ENCODE results near the gene SLC19A1.

The SLC19A1 gene

DNA sequence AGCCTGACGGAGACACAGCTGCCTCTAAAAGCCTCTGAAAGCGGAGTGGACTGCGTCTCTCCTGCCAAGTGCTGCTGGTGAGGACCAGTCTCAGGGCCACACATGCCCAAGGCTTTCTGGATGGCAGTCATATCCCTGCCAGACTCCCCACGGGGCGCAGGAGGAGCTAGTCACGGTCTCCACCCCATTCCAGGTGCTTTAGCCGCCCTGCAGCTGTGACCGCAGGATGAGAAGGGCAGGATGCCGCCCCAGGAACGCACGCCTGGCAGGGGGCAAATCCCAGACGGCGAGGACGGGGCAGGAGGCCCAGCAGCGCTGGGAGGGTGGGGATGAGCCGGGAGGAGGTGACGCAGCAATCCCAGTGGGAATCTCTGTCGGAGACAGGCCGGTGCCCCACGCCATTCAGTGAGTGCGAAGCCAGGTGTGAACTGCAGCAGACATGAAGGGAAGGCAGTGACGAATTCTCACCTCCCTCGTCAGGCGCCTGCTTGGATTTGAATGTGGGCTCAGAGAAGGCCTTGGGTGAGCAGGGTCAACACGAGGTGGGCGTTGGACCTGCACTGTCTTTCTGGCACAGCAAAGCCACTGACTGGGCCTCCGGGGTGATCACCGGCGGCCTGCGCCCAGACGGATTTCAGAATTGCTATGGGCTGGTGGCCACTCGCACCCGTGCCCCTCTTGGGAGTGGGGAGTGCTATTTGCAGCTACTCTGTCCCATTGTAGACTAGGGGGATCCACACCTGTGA, 38.5 kb upstream of the SLC19A1 start:
- Histone ChIP-seq H3K79me2 (ENCODE audit: low read length) (no peaks in the 10 kb centered on the region), H4K20me1 (ENCODE audit: insufficient read depth, low read length) (no peaks in the 10 kb centered on the region), H3K27ac (ENCODE audit: low read length) (no peak overlapping the region), H2AFZ (ENCODE audit: low read length) (no peak overlapping the region), H3F3A (ENCODE audit: insufficient read depth, low read length) (no peaks in the 10 kb centered on the region), H3K9me2 (replicated peaks; ENCODE audit: insufficient read depth, low read length) (no peaks in the 10 kb centered on the region), H3K4me3 (ENCODE audit: low read length) (no peak overlapping the region), H3K9ac (ENCODE audit: low read length) (no peak overlapping the region), H3K9me3 (replicated peaks; ENCODE audit: insufficient read depth, low read length) (no peaks in the 10 kb centered on the region), H3K4me2 (ENCODE audit: low read depth, low read length) (no peak overlapping the region), H3K36me3 (replicated peaks; ENCODE audit: insufficient read depth, low read length) (no peaks in the 10 kb centered on the region), H3K27me3 (replicated peaks; ENCODE audit: insufficient read depth, low read length) (peaks cover 98% of the 10 kb centered on the region), H3K4me1 (ENCODE audit: low read length) (no peaks in the 10 kb centered on the region)
- DNase-seq = no peak
- TF ChIP-seq EZH2 (optimal IDR thresholded peaks at IDR 0.05; ENCODE audit: low read depth, low read length) = no peak
- TF ChIP-seq EZH2phosphoT487 (IDR thresholded peaks at IDR 0.05; ENCODE audit: low read length) = no peak
- TF ChIP-seq, protein P1, sequence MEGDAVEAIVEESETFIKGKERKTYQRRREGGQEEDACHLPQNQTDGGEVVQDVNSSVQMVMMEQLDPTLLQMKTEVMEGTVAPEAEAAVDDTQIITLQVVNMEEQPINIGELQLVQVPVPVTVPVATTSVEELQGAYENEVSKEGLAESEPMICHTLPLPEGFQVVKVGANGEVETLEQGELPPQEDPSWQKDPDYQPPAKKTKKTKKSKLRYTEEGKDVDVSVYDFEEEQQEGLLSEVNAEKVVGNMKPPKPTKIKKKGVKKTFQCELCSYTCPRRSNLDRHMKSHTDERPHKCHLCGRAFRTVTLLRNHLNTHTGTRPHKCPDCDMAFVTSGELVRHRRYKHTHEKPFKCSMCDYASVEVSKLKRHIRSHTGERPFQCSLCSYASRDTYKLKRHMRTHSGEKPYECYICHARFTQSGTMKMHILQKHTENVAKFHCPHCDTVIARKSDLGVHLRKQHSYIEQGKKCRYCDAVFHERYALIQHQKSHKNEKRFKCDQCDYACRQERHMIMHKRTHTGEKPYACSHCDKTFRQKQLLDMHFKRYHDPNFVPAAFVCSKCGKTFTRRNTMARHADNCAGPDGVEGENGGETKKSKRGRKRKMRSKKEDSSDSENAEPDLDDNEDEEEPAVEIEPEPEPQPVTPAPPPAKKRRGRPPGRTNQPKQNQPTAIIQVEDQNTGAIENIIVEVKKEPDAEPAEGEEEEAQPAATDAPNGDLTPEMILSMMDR (IDR thresholded peaks at IDR 0.05; ENCODE audit: low read length) = no peak

DNA sequence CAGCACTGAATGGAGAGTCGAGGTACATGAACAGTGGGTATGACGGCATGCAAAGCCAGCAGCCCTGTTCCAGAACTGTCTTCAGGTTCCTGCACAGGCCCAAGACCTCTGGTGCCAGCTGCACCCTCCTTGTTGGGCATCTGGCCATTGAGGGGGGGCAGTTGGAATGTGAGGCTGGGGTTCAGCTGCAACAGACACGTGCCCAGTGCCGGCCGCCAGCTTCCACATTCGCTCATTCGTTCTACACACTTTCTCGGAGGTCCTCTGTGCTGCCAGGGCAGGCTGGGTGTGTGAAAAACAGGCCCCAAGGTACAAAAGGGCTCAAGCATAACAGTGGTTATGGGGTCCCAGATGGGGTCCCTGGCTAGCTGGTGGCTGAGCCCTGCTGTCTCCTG, 37.9 kb upstream of the SLC19A1 start:
- no peak overlapping the region for H3K4me2 ChIP-seq (ENCODE audit: low read depth, low read length)
- H3K9me3 ChIP-seq (replicated peaks; ENCODE audit: insufficient read depth, low read length) = no peaks in the 10 kb centered on the region
- H3K9me2 ChIP-seq (replicated peaks; ENCODE audit: insufficient read depth, low read length) = no peaks in the 10 kb centered on the region
- no peak for DNase-seq
- no peak overlapping the region for H3K27ac ChIP-seq (ENCODE audit: low read length)
- H3K9ac ChIP-seq (ENCODE audit: low read length) = no peak overlapping the region
- TF ChIP-seq EZH2 (optimal IDR thresholded peaks at IDR 0.05; ENCODE audit: low read depth, low read length) (no peak), EZH2phosphoT487 (IDR thresholded peaks at IDR 0.05; ENCODE audit: low read length) (no peak)
- TF ChIP-seq, protein P1 (IDR thresholded peaks at IDR 0.05; ENCODE audit: low read length) = no peak
- H3K27me3 ChIP-seq (replicated peaks; ENCODE audit: insufficient read depth, low read length) = peaks cover 98% of the 10 kb centered on the region
- no peaks in the 10 kb centered on the region for H3F3A ChIP-seq (ENCODE audit: insufficient read depth, low read length)
- H3K4me3 ChIP-seq (ENCODE audit: low read length) = no peak overlapping the region
- no peaks in the 10 kb centered on the region for H4K20me1 ChIP-seq (ENCODE audit: insufficient read depth, low read length)
- H3K4me1 ChIP-seq (ENCODE audit: low read length) = no peaks in the 10 kb centered on the region
- H2AFZ ChIP-seq (ENCODE audit: low read length) = no peak overlapping the region
- no peaks in the 10 kb centered on the region for H3K36me3 ChIP-seq (replicated peaks; ENCODE audit: insufficient read depth, low read length)
- H3K79me2 ChIP-seq (ENCODE audit: low read length) = no peaks in the 10 kb centered on the region

DNA sequence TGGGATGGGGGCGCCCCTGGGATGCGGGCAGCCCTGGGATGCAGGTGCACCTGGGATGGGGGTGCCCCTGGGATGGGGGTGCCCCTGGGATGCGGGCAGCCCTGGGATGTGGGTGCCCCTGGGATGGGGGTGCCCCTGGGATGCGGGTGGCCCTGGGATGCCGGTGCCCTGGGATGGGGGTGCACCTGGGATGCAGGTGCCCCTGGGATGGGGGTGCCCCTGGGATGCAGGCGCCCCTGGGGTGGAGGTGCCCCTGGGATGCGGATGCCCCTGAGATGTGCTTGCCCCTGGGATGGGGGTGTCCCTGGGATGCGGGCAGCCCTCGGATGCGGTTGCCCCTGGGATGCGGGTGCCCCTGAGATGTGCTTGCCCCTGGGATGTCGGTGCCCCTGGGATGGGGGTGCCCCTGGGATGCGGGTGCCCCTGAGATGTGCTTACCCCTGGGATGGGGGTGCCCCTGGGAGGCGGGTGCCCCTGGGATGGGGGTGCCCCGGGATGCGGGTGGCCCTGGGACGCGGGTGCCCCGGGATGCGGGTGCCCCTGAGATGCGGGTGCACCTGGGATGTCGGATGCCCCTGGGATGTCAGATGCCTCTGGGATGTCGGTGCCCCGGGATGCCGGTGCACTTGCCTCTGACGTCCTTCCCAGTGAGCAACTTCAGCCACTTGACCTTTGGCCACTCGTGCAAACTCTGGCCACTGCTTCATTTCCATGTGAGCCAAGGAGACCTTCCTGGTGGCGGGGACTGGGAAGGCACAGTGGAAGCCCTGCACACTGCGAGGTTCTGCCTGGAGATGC, 37.3 kb upstream of the SLC19A1 start:
- TF ChIP-seq EZH2phosphoT487 (IDR thresholded peaks at IDR 0.05; ENCODE audit: low read length) (no peak), EZH2 (optimal IDR thresholded peaks at IDR 0.05; ENCODE audit: low read depth, low read length) (no peak)
- TF ChIP-seq, protein P1 (IDR thresholded peaks at IDR 0.05; ENCODE audit: low read length) = no peak

More for the DNA sequence above, 37.3 kb upstream of the SLC19A1 start:
- no peak overlapping the region for H3K4me3 ChIP-seq (ENCODE audit: low read length)
- H3K9ac ChIP-seq (ENCODE audit: low read length) = no peak overlapping the region
- no peaks in the 10 kb centered on the region for H3K36me3 ChIP-seq (replicated peaks; ENCODE audit: insufficient read depth, low read length)
- no peaks in the 10 kb centered on the region for H3K4me1 ChIP-seq (ENCODE audit: low read length)
- no peak overlapping the region for H3K4me2 ChIP-seq (ENCODE audit: low read depth, low read length)
- H3F3A ChIP-seq (ENCODE audit: insufficient read depth, low read length) = no peaks in the 10 kb centered on the region
- H3K9me3 ChIP-seq (replicated peaks; ENCODE audit: insufficient read depth, low read length) = no peaks in the 10 kb centered on the region
- H3K9me2 ChIP-seq (replicated peaks; ENCODE audit: insufficient read depth, low read length) = no peaks in the 10 kb centered on the region
- peaks cover 98% of the 10 kb centered on the region for H3K27me3 ChIP-seq (replicated peaks; ENCODE audit: insufficient read depth, low read length)
- no peaks in the 10 kb centered on the region for H4K20me1 ChIP-seq (ENCODE audit: insufficient read depth, low read length)
- no peak overlapping the region for H2AFZ ChIP-seq (ENCODE audit: low read length)
- H3K27ac ChIP-seq (ENCODE audit: low read length) = no peak overlapping the region
- no peaks in the 10 kb centered on the region for H3K79me2 ChIP-seq (ENCODE audit: low read length)
- DNase-seq = no peak

All from MM.1S (cell line).